Keratinocyte (primary cell): ENCODE measurements around the gene TANGO2. TPM values are rescaled to one million over a fixed set of nuclear protein-coding genes. Genes with fewer than 3 reads are reported as not detected.

Experiments
- DNase-seq: peaks from one replicate; pipeline ENCODE4 v3.0.0-alpha.2; 2011; ENCODE audit warnings: low read depth, missing footprints, low spot score
- FAIRE-seq: peaks from 2 replicates; lab custom pipeline; 2011; peaks lifted over from hg19 to GRCh38; lab: Jason Lieb, UNC
- H2AFZ ChIP-seq: 2 replicates; pipeline ENCODE4 v1.6.0; 2012; ENCODE audit warnings: low read length, control low read depth, inconsistent platforms; ENCODE audit not compliant: control insufficient read depth
- H3K27ac ChIP-seq: 2 replicates; pipeline ENCODE4 v1.5.1; 2011; ENCODE audit warnings: low read length; ENCODE audit not compliant: control insufficient read depth, insufficient read depth
- H3K27me3 ChIP-seq: 3 replicates; pipeline ENCODE4 v1.6.0; 2011; ENCODE audit warnings: low read length; ENCODE audit not compliant: control insufficient read depth, insufficient read depth; ENCODE audit errors: extremely low read depth
- H3K36me3 ChIP-seq, 2 experiments: 2 replicates in 1 of 2; 3 replicates in 1 of 2; pipeline ENCODE4 v1.5.1; 2011; ENCODE audit warnings: low read length in 2 of 2, mild to moderate bottlenecking in 1 of 2; ENCODE audit not compliant: control insufficient read depth in 2 of 2, insufficient read depth in 2 of 2; ENCODE audit errors: extremely low read depth in 1 of 2
- H3K4me1 ChIP-seq: 3 replicates; pipeline ENCODE4 v1.5.1; 2011; ENCODE audit warnings: low read length; ENCODE audit not compliant: control insufficient read depth, insufficient read depth; ENCODE audit errors: extremely low read depth
- H3K4me2 ChIP-seq: 3 replicates; pipeline ENCODE4 v1.6.0; 2011; ENCODE audit warnings: low read depth, low read length; ENCODE audit not compliant: control insufficient read depth, insufficient read depth; ENCODE audit errors: extremely low read depth
- H3K4me3 ChIP-seq, 3 experiments: fragments of 200-600 bp in 1 of 3; sonication (generic) in 1 of 3; 2 replicates in 2 of 3; 3 replicates in 1 of 3; pipeline ENCODE4 v1.5.1; 2011 to 2016; ENCODE audit warnings: low read length in 3 of 3, mild to moderate bottlenecking in 3 of 3, control low read depth in 2 of 3, inconsistent platforms in 1 of 3, low read depth in 1 of 3, mixed read lengths in 1 of 3, mixed run types in 1 of 3, moderate library complexity in 1 of 3; ENCODE audit not compliant: control insufficient read depth in 2 of 3, insufficient read depth in 2 of 3; ENCODE audit errors: extremely low read depth in 1 of 3
- H3K79me2 ChIP-seq: 2 replicates; pipeline ENCODE4 v1.6.0; 2012; ENCODE audit warnings: low read length; ENCODE audit not compliant: control insufficient read depth, insufficient read depth
- H3K9ac ChIP-seq: 3 replicates; pipeline ENCODE4 v1.6.0; 2011; ENCODE audit warnings: low read length; ENCODE audit not compliant: control insufficient read depth, insufficient read depth; ENCODE audit errors: extremely low read depth
- H3K9me1 ChIP-seq: 3 replicates; pipeline ENCODE4 v1.6.0; 2011; ENCODE audit warnings: low read length; ENCODE audit not compliant: control insufficient read depth, insufficient read depth; ENCODE audit errors: extremely low read depth
- H3K9me3 ChIP-seq: 2 replicates; pipeline ENCODE4 v1.5.1; 2012; ENCODE audit warnings: low read depth, low read length; ENCODE audit not compliant: control insufficient read depth
- H4K20me1 ChIP-seq: 3 replicates; pipeline ENCODE4 v1.6.0; 2011; ENCODE audit warnings: low read length; ENCODE audit not compliant: control insufficient read depth, insufficient read depth; ENCODE audit errors: extremely low read depth
- CTCF ChIP-seq, 3 experiments: IDR thresholded peaks in 1 of 3; conservative IDR thresholded peaks in 1 of 3; optimal IDR thresholded peaks in 1 of 3; 2 replicates in 2 of 3; 3 replicates in 1 of 3; pipeline versions ENCODE3 to v1.5.1; 2011; ENCODE audit warnings: low read length in 3 of 3, mild to moderate bottlenecking in 3 of 3, moderate library complexity in 2 of 3, control low read depth in 1 of 3, inconsistent platforms in 1 of 3; ENCODE audit not compliant: insufficient read depth in 2 of 3; ENCODE audit errors: extremely low read depth in 1 of 3
- EZH2 ChIP-seq: IDR thresholded peaks from one replicate; pipeline ENCODE4 v1.6.1; 2012; ENCODE audit warnings: inconsistent platforms, mild to moderate bottlenecking, low read length, moderate library complexity
- dilution Hi-C: fragments of 300-500 bp; cut with MboI; formaldehyde crosslinking; loops from one replicate; pipeline ENCODE4 v1.7.0; 2020; ENCODE audit warnings: low sequenced_read_pairs; ENCODE audit not compliant: extremely low pct_ligation_motif_present
- polyA plus RNA-seq, 5 experiments: library from polyadenylated mRNA; depleted of rRNA in 3 of 5; stranded (reverse) in 3 of 5; stranded (forward) in 1 of 5; unstranded in 1 of 5; fragments of >200 nt; gene quantifications; 1 replicate in 1 of 5; 2 replicates in 3 of 5; 3 replicates in 1 of 5; pipeline versions ENCODE4 v1.2.1 to v1.2.3, GENCODE V29; 2011 to 2012; ENCODE audit warnings: missing spikeins in 2 of 5, low read depth in 1 of 5, low replicate concordance in 1 of 5

TANGO2 gene
- polyA plus RNA-seq, 1 donor (not counting 4 experiments of a cell fraction or from before 2014, with no cell fraction given), result 20.1 TPM

GRCh38 chr22:19994851-19995610, 25.9 kb upstream of the TANGO2 start:
- no peak for TF ChIP-seq CTCF (optimal IDR thresholded peaks at IDR 0.05 in 1 of 3, IDR thresholded peaks at IDR 0.05 in 1 of 3, conservative IDR thresholded peaks at IDR 0.05 in 1 of 3; ENCODE audit: extremely low read depth in 1 of 3, insufficient read depth in 2 of 3, low read length in 3 of 3)
- no peak for TF ChIP-seq EZH2
- Histone ChIP-seq H3K27ac (no peak overlapping the region), H3K79me2 (no peaks in the 10 kb centered on the region), H3K9ac (no peak overlapping the region), H3K4me3 (no peak overlapping the region), H3K4me2 (no peak overlapping the region), H3K9me1 (no peaks in the 10 kb centered on the region), H3K36me3 (no peaks in the 10 kb centered on the region), H3K9me3 (no peaks in the 10 kb centered on the region), H2AFZ (no peak overlapping the region), H3K4me1 (no peaks in the 10 kb centered on the region), H4K20me1 (no peaks in the 10 kb centered on the region), H3K27me3 (peaks cover 15% of the 10 kb centered on the region)
- FAIRE-seq (no peak), DNase-seq (no peak)
- dilution Hi-C loops, result no loop called here

- Histone ChIP-seq H3K9ac (no peak overlapping the region), H3K36me3 (no peaks in the 10 kb centered on the region), H3K27ac (no peak overlapping the region), H3K4me1 (no peaks in the 10 kb centered on the region), H3K4me2 (no peak overlapping the region), H2AFZ (no peak overlapping the region), H3K27me3 (peaks cover 15% of the 10 kb centered on the region), H3K9me1 (no peaks in the 10 kb centered on the region), H3K9me3 (no peaks in the 10 kb centered on the region), H4K20me1 (no peaks in the 10 kb centered on the region), H3K79me2 (no peaks in the 10 kb centered on the region), H3K4me3 (no peak overlapping the region)
- dilution Hi-C loops, result no loop called here
- no peak for FAIRE-seq
- DNase-seq, result no peak
- TF ChIP-seq CTCF (optimal IDR thresholded peaks at IDR 0.05 in 1 of 3, IDR thresholded peaks at IDR 0.05 in 1 of 3, conservative IDR thresholded peaks at IDR 0.05 in 1 of 3; ENCODE audit: extremely low read depth in 1 of 3, insufficient read depth in 2 of 3, low read length in 3 of 3) (no peak), EZH2 (no peak)
Observed at GRCh38 chr22:19995611-19996339, 25.1 kb upstream of the TANGO2 start.
